Measurements from ENCODE around the gene DNMBP. TPM values are rescaled to one million over a fixed set of nuclear protein-coding genes. Genes with fewer than 3 reads are reported as not detected.

DNMBP gene
- total RNA-seq, 2 donors from 2014 or later: 17.9 to 34.2 TPM

GRCh38 chr10:99827936-99828335, 181.8 kb downstream of the DNMBP start:
- H3K27ac ChIP-seq: no peak overlapping the region
- H3K9me3 ChIP-seq: no peaks in the 10 kb centered on the region
- no peaks in the 10 kb centered on the region for H3K36me3 ChIP-seq
- H3K27me3 ChIP-seq (replicated peaks; ENCODE audit: insufficient read depth): no peaks in the 10 kb centered on the region
- H3K4me1 ChIP-seq (ENCODE audit: control insufficient read depth in 1 of 2, low read depth in 2 of 2): no peaks in the 10 kb centered on the region
- ATAC-seq (ENCODE audit: insufficient number of reproducible peaks, low FRiP score, low read depth) (no peak), DNase-seq (ENCODE audit: low spot score) (no peak)
- no peak for TF ChIP-seq CTCF (IDR thresholded peaks at IDR 0.05)
- H3K4me3 ChIP-seq: no peak overlapping the region

Other genes with a start within 250 kb of the DNMBP start
- gene ABCC2, start 227.3 kb downstream of the DNMBP start, total RNA-seq: 1 to 10 TPM in 1 of 2 donors, under 1 TPM in 1; 0.71 to 1.2 TPM
- gene CPN1, start 71.9 kb upstream of the DNMBP start, total RNA-seq: not detected
- 10 to 100 TPM in 1 of 2 donors, 1 to 10 TPM in 1; 9.3 to 21.2 TPM for gene ERLIN1, start 176.1 kb upstream of the DNMBP start, total RNA-seq
- gene CHUK, start 219.6 kb upstream of the DNMBP start, total RNA-seq: 10 to 100 TPM; 17.7 to 25.0 TPM